GM13977 (cell line): ENCODE data around the gene NMNAT2.

Source experiments
- DNase-seq: peaks from one replicate; pipeline ENCODE4 v3.0.0; 2012; ENCODE audit warnings: low spot score
- in situ Hi-C: fragments of 300-500 bp; cut with MboI; formaldehyde crosslinking; loops from one replicate; pipeline ENCODE4 v1.12.0; 2022; ENCODE audit warnings: low sequenced_read_pairs, low pct_unique_long_range_greater_than_20kb, mixed read lengths, inconsistent platforms; ENCODE audit not compliant: unreplicated experiment
- TF ChIP-seq, protein P1 (sequence below): IDR thresholded peaks from 2 replicates; pipeline ENCODE4 v1.5.1; 2012; ENCODE audit warnings: mild to moderate bottlenecking, control low read depth; ENCODE audit not compliant: insufficient read depth; ENCODE audit errors: extremely low read depth, missing control alignments

The NMNAT2 gene

GRCh38 chr1:183328371-183328770, 89.8 kb downstream of the NMNAT2 start:
- in situ Hi-C loops, result no loop called here
- TF ChIP-seq, protein P1, sequence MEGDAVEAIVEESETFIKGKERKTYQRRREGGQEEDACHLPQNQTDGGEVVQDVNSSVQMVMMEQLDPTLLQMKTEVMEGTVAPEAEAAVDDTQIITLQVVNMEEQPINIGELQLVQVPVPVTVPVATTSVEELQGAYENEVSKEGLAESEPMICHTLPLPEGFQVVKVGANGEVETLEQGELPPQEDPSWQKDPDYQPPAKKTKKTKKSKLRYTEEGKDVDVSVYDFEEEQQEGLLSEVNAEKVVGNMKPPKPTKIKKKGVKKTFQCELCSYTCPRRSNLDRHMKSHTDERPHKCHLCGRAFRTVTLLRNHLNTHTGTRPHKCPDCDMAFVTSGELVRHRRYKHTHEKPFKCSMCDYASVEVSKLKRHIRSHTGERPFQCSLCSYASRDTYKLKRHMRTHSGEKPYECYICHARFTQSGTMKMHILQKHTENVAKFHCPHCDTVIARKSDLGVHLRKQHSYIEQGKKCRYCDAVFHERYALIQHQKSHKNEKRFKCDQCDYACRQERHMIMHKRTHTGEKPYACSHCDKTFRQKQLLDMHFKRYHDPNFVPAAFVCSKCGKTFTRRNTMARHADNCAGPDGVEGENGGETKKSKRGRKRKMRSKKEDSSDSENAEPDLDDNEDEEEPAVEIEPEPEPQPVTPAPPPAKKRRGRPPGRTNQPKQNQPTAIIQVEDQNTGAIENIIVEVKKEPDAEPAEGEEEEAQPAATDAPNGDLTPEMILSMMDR, result no peak
- DNase-seq, result no peak

DNA sequence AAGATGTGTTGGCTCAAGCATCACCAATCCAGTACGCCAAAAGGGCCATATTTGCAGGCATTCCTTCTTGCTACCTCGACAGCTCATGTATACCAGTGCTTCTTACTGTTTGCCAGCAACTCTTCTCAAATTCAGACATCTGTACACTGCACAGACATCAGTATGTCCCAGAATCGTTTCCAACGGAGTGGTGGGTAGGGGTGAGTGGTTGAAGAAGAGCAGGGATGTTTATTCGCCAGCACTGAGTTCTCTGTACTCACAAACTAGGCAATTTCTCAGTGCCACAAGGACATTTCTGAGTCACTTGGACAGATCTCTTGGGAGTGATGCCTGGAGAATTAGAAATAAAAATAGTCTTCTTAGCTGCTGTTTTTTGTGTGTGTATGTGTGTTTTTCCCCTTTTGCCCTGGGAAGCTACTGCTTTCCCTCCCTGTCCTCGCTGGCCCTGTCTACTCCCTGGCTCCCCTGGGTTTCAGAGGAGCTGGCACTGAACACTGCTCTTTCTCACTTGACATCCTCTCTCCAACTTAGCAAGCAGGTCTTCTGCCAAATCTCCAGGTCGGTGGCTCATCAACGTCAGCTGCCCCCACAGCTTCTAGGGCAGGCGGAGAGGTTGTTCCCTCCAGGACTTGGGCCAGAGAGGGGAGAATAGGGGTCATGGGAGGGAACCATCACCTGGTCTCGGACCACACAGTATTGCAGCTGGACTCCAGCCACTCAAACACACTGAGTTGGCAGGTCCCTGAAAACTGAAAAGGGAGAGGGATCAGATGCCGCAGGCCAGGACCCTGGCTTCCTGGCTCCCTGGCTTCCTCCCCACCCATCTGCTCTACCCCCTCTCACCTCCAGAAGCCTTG, 90.5 kb downstream of the NMNAT2 start:
- DNase-seq, result no peak
- TF ChIP-seq, protein P1, result no peak
- in situ Hi-C loops, result no loop called here

GRCh38 chr1:183323849-183324683, 94.1 kb downstream of the NMNAT2 start:
- in situ Hi-C loops, result no loop called here

DNA sequence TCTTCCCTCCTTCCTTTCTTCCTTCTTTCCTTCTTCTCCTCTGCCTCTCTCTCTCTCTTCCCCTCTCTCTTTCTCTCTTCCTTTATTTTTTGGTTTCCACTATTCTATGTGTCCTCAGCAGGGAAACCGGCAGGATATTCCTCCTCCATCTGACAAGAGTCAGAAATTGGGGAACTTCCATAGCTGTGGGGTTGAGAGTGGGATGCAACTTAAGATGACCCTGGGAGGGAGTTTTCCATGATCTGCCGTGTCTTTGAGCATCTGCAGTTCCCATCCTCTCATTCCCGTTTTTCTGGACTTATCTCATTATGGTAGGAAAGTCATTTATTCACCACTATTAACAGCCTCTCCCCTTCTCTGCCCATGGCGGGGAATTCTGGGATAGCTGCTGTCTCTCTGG, 98.6 kb downstream of the NMNAT2 start:
- DNase-seq, result no peak
- in situ Hi-C loops, result no loop called here
- TF ChIP-seq, protein P1, result no peak

More at GRCh38 chr1:183323849-183324683, 94.1 kb downstream of the NMNAT2 start:
- no peak for DNase-seq
- TF ChIP-seq, protein P1, result no peak

DNA sequence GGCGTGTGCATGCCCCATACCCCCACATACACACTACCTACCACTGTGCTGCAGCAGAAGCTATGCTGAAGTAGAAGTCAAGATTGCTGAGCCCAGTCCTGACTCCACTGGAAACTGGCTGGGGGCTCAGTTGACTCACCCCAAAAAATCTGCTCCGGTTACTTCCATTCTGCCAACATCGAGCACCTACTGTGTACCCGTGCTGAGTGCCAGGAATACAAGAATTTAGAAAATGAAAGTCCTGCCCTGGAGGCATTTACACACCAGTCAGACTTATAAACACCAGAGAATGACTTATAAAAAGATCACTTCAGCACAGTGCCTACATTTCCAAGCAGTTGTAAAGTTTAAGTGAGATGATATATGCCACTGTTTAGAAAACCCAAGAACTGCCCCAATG, 99.1 kb downstream of the NMNAT2 start:
- DNase-seq, result no peak
- TF ChIP-seq, protein P1, result no peak
- in situ Hi-C loops, result no loop called here

DNA sequence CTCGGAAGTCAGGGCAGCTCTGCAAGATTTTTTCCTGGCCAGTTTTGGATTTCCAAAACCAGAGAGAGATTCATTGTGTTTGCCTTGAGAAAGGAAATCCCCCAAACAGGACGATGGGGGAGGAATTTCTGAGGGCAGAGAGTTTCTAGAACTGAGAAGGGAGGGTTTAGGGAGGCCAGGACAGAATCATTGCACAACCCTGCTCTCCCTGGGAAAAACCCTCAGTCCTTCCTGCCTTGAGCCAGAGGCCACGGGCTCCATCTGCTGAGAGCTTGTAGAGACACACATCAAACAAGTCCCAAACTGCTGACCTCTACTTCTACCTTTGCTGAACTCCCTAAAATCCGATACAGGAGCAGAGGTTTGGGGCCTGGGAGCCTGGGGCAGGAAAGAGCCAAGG, 99.7 kb downstream of the NMNAT2 start:
- peak; percentile 69 for DNase-seq
- TF ChIP-seq, protein P1, result peak; percentile 57
- in situ Hi-C loops, result no loop called here
